NCI-H82 treated with DMSO at 0.1 percent for 48 hours (cell line): ENCODE data around the gene TMF1.

Experiments
- DNase-seq: peaks from one replicate; lab custom pipeline; 2025; ENCODE audit not compliant: unreplicated experiment; lab: John Stamatoyannopoulos, UW

TMF1 gene

GRCh38 chr3:69013253-69014021, 38.7 kb downstream of the TMF1 start, which contains the start of gene EOGT:
Gene EOGT, minus strand, starts transcription at chr3:69013684. Its CDS starts 3,838 bp downstream, at chr3:69009846.
- peak; percentile 38 for DNase-seq

- no peak for DNase-seq
Measured at GRCh38 chr3:69012800-69013252, 39.3 kb downstream of the TMF1 start.

- DNase-seq: peak; percentile 27
Measured at GRCh38 chr3:69012100-69012799, 39.9 kb downstream of the TMF1 start.

DNA sequence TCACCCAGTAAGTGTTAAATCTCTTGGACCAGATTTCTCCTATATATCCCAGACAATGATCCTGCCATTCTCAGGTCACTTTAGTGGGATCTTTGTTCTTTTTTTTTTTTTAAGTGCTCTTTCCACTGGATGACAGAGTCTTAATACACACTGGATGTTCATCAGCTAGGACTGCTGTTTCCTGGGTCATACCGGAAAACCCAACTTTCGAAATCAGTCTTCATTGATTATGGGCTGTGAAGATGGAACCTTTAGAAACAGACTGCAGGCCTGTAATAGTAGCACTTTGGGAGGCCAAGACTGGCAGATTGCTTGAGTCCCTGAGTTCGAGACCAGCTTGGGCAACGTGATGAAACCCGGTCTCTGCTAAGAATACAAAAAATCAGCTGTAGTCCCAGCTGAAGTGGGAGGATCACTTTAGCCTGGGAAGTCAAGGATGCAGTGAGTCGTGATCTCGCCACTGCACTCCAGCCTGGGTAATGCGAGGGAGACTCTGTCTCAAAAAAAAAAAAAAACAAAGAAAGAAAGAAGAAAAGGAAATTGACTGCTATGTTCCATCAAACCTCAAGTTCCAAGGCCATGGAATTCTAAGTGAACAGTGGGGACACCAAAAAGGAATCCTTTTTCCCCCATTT, 40.9 kb downstream of the TMF1 start:
- DNase-seq: no peak

DNA sequence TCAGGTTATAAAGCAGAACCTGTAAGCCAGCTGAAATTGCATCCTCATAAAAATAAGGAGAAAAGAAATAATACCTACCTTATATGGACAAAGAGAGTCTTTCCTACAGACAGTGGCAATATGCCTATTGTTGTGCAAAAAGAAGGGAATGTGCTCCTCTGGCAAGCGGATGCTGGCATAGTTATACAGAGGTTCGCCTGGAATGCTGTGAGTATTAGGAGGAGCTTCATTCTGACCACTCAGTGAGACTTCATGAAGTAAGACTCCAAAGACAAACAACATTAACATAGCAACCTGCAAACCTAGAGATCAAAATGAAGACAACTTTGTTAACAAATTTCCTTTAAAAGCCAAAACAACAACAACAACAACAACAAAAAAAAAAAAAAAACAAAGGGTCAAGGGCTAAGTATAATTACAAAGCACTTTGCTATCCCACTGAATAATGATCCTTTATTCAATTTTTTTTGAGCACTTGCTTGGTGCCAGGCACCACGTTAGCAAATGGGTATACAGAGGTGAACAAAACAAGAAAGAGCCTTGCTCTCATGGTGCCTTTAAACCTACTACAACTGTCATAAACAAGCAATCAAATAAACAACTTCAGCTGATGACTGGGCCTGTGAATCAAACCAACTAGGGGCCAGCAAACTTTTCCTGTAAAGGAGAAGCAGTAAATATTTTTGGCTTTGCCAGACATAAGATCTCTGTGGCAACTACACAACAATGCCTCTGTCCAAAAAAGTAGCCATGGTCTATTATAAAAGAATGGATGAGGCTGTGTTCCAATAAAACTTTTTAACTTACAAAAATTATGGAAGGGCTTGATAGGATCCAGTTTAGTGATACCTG, 42.3 kb downstream of the TMF1 start:
- DNase-seq: no peak

GRCh38 chr3:69008980-69009379, 43.2 kb downstream of the TMF1 start:
- no peak for DNase-seq

- DNase-seq: no peak
Measured at GRCh38 chr3:69005791-69006482, 46.2 kb downstream of the TMF1 start.

- DNase-seq: no peak
Measured at GRCh38 chr3:69005071-69005790, 46.9 kb downstream of the TMF1 start.

GRCh38 chr3:69004138-69004537, 48.0 kb downstream of the TMF1 start:
- DNase-seq: no peak

DNA sequence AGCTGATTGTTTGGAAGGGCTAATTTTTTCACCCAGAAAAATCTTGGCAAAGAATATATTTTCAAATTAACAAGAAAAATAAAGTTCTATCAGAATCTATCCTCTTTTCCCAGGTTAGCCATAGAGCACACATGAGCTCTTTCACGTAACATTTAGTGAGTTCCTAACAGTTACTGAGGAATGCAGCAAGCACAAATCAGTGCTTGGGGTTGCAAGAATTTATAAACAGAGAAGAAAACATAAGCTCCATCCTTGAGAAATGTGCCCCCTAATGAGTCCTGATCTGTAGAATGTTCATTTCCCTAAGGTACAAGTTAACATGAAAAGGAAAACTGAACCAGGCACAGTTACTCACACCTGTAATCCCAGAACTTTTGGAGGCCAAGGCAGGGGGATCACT, 52.5 kb downstream of the TMF1 start:
- DNase-seq: no peak

GRCh38 chr3:68999158-68999557, 53.0 kb downstream of the TMF1 start:
- DNase-seq: no peak

DNA sequence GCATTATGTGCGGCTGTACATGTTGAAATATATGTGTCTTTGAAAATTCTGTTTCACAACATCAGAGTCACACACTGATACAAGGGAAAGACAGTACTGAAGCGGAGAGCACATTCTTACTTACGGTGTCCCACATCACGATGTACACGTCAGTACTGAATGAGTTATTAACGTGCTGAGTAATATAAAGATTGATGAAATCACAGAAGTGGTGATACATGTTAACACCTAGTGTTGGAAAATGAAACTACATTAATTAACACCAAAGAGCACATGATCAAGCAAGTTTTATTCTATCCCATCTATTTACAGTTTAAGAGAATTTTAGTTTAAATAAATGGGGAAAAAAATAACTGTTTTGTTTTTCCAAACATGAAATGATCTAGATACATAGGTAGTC, 54.2 kb downstream of the TMF1 start:
- no peak for DNase-seq

DNA sequence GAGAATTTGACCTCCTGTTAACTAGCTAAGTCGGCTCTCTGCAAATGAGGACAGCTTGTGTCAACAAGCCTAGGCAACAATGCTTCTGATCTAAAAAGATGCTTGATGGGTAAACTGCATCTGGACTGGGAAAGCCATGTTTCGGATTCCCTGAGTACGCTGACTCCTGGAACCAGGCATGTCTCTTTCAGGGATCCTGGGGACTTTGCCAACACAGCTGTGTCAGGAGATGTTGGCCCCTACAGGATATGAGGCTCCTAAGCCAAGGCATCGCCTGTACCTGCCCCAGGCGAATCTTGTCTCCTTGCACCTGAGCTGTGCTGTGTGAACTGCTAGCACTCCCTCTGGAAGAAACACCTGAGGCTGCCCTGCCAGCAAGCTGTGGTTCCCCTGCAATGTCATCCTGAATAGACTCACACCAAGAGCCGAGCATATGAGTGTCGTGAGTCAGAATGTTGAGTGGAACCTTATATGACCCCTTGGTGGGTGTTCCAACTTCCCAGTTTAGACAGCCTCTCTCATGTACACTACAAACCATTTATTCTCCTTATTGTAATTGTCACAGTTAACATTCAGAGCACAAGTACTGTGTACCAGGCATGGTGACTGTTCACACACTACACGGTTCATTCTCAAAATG, 55.7 kb downstream of the TMF1 start:
- DNase-seq: no peak

DNA sequence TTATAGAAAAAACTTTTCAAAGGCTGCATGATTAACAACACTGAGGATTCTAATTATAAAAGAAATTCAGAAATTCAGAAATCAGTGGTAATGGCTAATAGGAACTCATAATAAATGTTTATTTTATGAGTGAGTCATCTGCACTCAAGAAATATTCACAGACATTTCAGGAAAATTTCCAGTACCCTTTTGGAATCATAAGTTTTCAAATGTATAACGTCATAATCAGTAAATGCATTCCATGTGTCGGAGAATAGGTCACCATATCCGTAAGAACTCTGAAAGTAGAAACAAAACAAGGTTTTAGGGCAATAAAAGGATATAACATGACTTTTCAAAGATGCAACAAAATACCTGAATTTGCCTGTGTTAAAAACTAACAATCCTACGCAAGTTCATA, 63.4 kb downstream of the TMF1 start:
- no peak for DNase-seq

GRCh38 chr3:68987322-68987721, 64.8 kb downstream of the TMF1 start:
- DNase-seq: no peak

DNA sequence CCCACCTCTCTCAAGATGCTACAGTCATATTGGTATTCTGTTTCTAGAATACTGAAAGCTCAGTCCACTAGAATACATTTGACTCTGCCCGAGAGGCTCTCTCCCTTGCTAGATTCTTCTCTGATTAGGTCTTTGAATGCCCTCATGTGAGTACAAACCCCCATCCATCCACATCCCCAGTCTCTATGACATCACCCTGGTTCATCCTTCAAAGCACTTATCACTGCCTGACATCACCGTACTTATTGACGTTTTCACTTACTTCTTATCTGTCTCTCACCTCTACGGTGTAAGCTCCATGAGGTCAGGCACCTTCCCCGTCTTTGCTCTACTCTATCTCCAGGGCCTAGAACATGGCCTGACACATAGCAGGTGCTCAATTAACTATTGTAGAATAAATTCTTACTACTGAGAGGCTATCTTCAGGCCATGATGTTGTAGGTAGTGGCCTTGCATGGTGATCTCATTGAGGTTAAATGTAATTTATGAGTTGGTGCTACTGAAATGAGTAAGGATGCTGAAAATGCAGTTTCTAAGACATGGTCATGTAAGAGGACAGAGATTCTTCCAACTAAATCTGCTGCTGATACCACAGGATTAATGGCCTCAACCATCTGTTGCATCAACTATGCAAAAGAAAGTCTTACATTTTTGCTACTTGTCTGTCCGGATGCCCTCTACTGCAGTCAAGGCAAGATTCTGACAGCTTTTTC, 65.5 kb downstream of the TMF1 start:
- DNase-seq: peak; percentile 29

DNA sequence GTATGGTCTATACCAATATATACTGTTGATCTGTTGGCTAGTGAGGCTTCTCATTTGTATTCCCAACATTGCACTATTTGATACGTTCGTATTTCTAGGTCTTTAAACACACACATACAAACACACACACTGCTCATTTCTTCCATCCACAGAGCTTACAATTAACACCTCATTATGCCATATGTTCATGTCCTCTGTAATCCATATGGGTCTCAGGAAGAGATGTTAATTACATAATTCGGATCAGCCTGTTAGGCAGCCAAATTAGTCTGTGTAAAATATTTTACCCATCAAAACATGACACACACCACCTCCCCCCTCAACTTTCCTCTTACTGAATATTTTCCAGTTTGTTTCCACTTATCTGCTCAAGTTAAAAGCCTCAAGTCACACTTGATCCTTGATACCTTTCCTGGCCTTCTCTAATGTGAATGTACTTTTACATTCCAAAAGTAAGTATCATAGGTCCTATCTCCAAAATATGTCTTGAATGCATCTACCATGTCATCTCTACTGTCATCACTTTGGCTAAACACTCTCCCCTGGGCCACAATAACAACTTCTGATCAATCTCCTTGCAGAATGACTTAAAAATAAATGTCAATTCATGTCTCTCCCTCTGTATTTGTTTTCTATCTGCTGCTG, 66.9 kb downstream of the TMF1 start:
- DNase-seq: peak; percentile 60

DNA sequence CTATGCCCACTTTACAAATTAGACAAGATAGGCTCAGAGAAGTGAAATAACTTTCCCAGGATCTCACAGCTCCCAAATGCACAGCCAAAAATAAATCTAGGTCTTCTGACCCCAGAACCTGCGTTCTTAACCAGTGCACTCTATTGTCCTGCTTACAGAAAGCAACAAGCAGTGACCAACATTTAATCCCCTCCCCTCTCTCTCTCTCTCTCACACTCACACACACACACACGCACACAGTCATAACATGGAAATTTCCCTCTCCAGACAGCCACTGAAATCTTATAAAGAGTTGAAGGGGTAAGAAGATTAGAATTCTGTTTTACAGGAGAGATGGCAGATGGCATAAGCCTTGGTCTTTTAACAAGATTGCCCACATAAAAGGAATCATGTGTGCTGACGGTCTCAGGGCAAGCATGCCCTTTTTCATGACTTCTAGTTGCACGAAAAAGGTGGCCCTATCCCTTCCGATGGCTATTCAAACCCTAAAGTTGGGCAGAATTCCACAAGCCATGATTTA, 68.1 kb downstream of the TMF1 start:
- DNase-seq: peak; percentile 99
